Measurements from ENCODE around the gene LAD1.

LAD1 gene

GRCh38 chr1:201331166-201331565, 68.0 kb downstream of the LAD1 start:
- Histone ChIP-seq H3K4me3 (no peak overlapping the region), H3K9me3 (no peaks in the 10 kb centered on the region), H3K9ac (no peak overlapping the region), H3K36me3 (no peaks in the 10 kb centered on the region), H3K27ac (peak overlapping the region; percentile 61), H3K4me2 (peak overlapping the region; percentile 59), H3K27me3 (no peaks in the 10 kb centered on the region), H3K4me1 (peaks cover 19% of the 10 kb centered on the region), H4K20me1 (no peaks in the 10 kb centered on the region)
- TF ChIP-seq Cebpa-rat (IDR thresholded peaks at IDR 0.05) = no peak

Data from BLaER1 (cell line).